ENCODE data around the gene RPL6.

The RPL6 gene

GRCh38 chr12:112375105-112375504, 34.3 kb downstream of the RPL6 start:
- no peak for DNase-seq

- no peak for DNase-seq
Measured at GRCh38 chr12:112374166-112374740, 35.2 kb downstream of the RPL6 start.

GRCh38 chr12:112370868-112371510, 38.4 kb downstream of the RPL6 start:
- DNase-seq: no peak

GRCh38 chr12:112370199-112370598, 39.2 kb downstream of the RPL6 start:
- DNase-seq: no peak

- DNase-seq: no peak
Measured at GRCh38 chr12:112368856-112369255, 40.5 kb downstream of the RPL6 start.

- no peak for DNase-seq
Measured at GRCh38 chr12:112367965-112368364, 41.4 kb downstream of the RPL6 start.

GRCh38 chr12:112362310-112362709, 47.1 kb downstream of the RPL6 start:
- no peak for DNase-seq

- no peak for DNase-seq
Measured at GRCh38 chr12:112361271-112361670, 48.1 kb downstream of the RPL6 start.

- no peak for DNase-seq
Measured at GRCh38 chr12:112359290-112359689, 50.1 kb downstream of the RPL6 start.

- no peak for DNase-seq
Measured at GRCh38 chr12:112357214-112357613, 52.2 kb downstream of the RPL6 start.

Data from DMS79 treated with DMSO at 0.1 percent for 48 hours (cell line).